Right lobe of liver (tissue), 4 donors: Measurements from ENCODE around the gene DPP6.
"Not testable (repeated sequence)": the region's sequence is repeated elsewhere in the genome, so short reads cannot be mapped to it uniquely, and the experiment has no call there.

ENCODE experiments used
- CTCF ChIP-seq, 4 donors: fragments of 200-600 bp in 3 of 4; fragments of 450-650 bp in 1 of 4; IDR thresholded peaks; one replicate each; pipeline versions ENCODE4 v1.5.1 to v1.8.0; 2016 to 2022; ENCODE audit warnings: antibody characterized with exemption in 4 of 4, mild to moderate bottlenecking in 2 of 4
- POLR2A ChIP-seq: fragments of 450-650 bp; IDR thresholded peaks from one replicate; pipeline ENCODE4 v1.6.1; 2017; ENCODE audit warnings: antibody characterized with exemption, mild to moderate bottlenecking
- donor health status: DM: no; HTN: no; CAD: no.
- donor health status: DM: no; HTN: no; CAD: no.
- donor health status: DM: no; HTN: yes; CAD: no.

GRCh38 chr7:154676033-154676421, 623.8 kb downstream of the DPP6 start:
- not testable (repeated sequence) for TF ChIP-seq CTCF (IDR thresholded peaks at IDR 0.05); POLR2A
